ENCODE results near the gene MACROD2. TPM values are rescaled to one million over a fixed set of nuclear protein-coding genes. Genes with fewer than 3 reads are reported as not detected.

Gene MACROD2
- total RNA-seq, 1 experiment from 2014 or later = 3.7 TPM

- ATAC-seq (no peak), DNase-seq (ENCODE audit: low read depth, low spot score) (no peak)
- H3K9ac ChIP-seq (ENCODE audit: low read length) = no peak overlapping the region
- H3K9me3 ChIP-seq (ENCODE audit: control insufficient read depth in 1 of 2, insufficient read depth in 1 of 2, low read depth in 1 of 2, low read length in 2 of 2) = no peaks in the 10 kb centered on the region
- no peak overlapping the region for H2AFZ ChIP-seq (ENCODE audit: low read depth, low read length, poor library complexity, severe bottlenecking)
- H3K9me2 ChIP-seq (ENCODE audit: insufficient read depth) = no peaks in the 10 kb centered on the region
- no peaks in the 10 kb centered on the region for H4K20me1 ChIP-seq (ENCODE audit: insufficient read depth)
- no TSS peak for BruUV-seq (replicated peaks)
- RAD21 ChIA-PET (ENCODE audit: low non-redundant PET in 1 of 2, low total read pairs in 2 of 2, uncharacterized antibody in 2 of 2, unreplicated experiment in 2 of 2) = no interaction called here
- H3K27me3 ChIP-seq (ENCODE audit: insufficient read depth, low read length) = no peaks in the 10 kb centered on the region
- H3K79me2 ChIP-seq (ENCODE audit: insufficient read depth, low read length) = no peaks in the 10 kb centered on the region
- H3K4me2 ChIP-seq (ENCODE audit: low read length) = no peak overlapping the region
- H3K36me3 ChIP-seq (ENCODE audit: control insufficient read depth in 1 of 2, insufficient read depth in 2 of 2, low read length in 2 of 2) = no peaks in the 10 kb centered on the region
- intact Hi-C loops (cut with micrococcal nuclease) = no loop called here
- no peak overlapping the region for H3K27ac ChIP-seq (ENCODE audit: low read depth, low read length)
- POLR2A ChIA-PET = no interaction called here
- TF ChIP-seq MAX (IDR thresholded peaks at IDR 0.05) = no peak
- TF ChIP-seq TCF7L2 (IDR thresholded peaks at IDR 0.05; ENCODE audit: borderline replicate concordance, extremely low read depth, insufficient read depth, insufficient read length) = no peak
- TF ChIP-seq SIN3A (IDR thresholded peaks at IDR 0.05; ENCODE audit: low read depth) = no peak
- no peak for TF ChIP-seq ZFX (IDR thresholded peaks at IDR 0.05)
- TF ChIP-seq SRF (IDR thresholded peaks at IDR 0.05; ENCODE audit: low read depth) = no peak
- no peak for TF ChIP-seq CBX3 (IDR thresholded peaks at IDR 0.05; ENCODE audit: low read depth)
- no peak for TF ChIP-seq ATF3 (IDR thresholded peaks at IDR 0.05)
- TF ChIP-seq EGR1 (IDR thresholded peaks at IDR 0.05; ENCODE audit: low read depth) = no peak
- no peak for TF ChIP-seq REST (IDR thresholded peaks at IDR 0.05; ENCODE audit: low read depth)
- no peak for TF ChIP-seq SP1 (IDR thresholded peaks at IDR 0.05; ENCODE audit: low read depth)
- no peak for TF ChIP-seq POLR2A (IDR thresholded peaks at IDR 0.05; ENCODE audit: borderline replicate concordance, extremely low read depth, insufficient read depth, insufficient read length)
- no peak for TF ChIP-seq RAD21 (IDR thresholded peaks at IDR 0.05; ENCODE audit: low read depth)
- TF ChIP-seq EZH2phosphoT487 (IDR thresholded peaks at IDR 0.05; ENCODE audit: borderline replicate concordance) = no peak
- TF ChIP-seq JUND (IDR thresholded peaks at IDR 0.05) = no peak
- TF ChIP-seq CTCF (IDR thresholded peaks at IDR 0.05 in 2 of 3, conservative IDR thresholded peaks at IDR 0.05 in 1 of 3; ENCODE audit: borderline replicate concordance in 1 of 3, insufficient read depth in 1 of 3, low read depth in 2 of 3, low read length in 2 of 3) = no peak
- peaks cover 0 to 13% of the 10 kb centered on the region in 2 experiments; a peak in 1 of 4 replicates for H3K4me1 ChIP-seq (ENCODE audit: control insufficient read depth in 1 of 2, insufficient read depth in 2 of 2, low read length in 2 of 2)
- CTCF ChIA-PET = no interaction called here
- H3K4me3 ChIP-seq (replicated peaks in 1 of 2; ENCODE audit: low read depth in 1 of 2, low read length in 2 of 2) = no peak overlapping the region
These were observed 289.1 kb downstream of the MACROD2 start for GRCh38 chr20:14284443-14284842.

All from HCT116 (cell line).